Suprapubic skin (tissue), 4 donors: ENCODE results near the gene CELSR2. TPM values are rescaled to one million over a fixed set of nuclear protein-coding genes. Genes with fewer than 3 reads are reported as not detected.
A peak's percentile ranks its signal among the peaks of the same experiment; 100 is the strongest.

ENCODE experiments used
- DNase-seq, 2 donors: peaks; one replicate each; pipeline ENCODE4 v3.0.0-alpha.2; 2019; ENCODE audit warnings: low spot score in 2 of 2
- H3K27ac ChIP-seq: fragments of 200-600 bp; sonication (generic); one replicate; pipeline ENCODE4 v1.5.1; 2019
- H3K27me3 ChIP-seq: fragments of 200-600 bp; sonication (generic); one replicate; pipeline ENCODE4 v1.5.1; 2019
- H3K36me3 ChIP-seq: fragments of 200-600 bp; sonication (generic); one replicate; pipeline ENCODE4 v1.5.1; 2019
- H3K4me1 ChIP-seq: fragments of 200-600 bp; sonication (generic); one replicate; pipeline ENCODE4 v1.5.1; 2019
- H3K4me3 ChIP-seq: fragments of 200-600 bp; sonication (generic); one replicate; pipeline ENCODE4 v1.5.1; 2019; ENCODE audit warnings: mild to moderate bottlenecking
- H3K9me3 ChIP-seq: fragments of 200-600 bp; sonication (generic); one replicate; pipeline ENCODE4 v1.5.1; 2019
- EP300 ChIP-seq: sonication (generic); formaldehyde crosslinking; IDR thresholded peaks from one replicate; pipeline ENCODE4 v1.6.1; 2017; ENCODE audit warnings: antibody characterized with exemption
- POLR2A ChIP-seq, 2 donors: fragments of 450-650 bp; IDR thresholded peaks; one replicate each; pipeline ENCODE4 v1.6.1; 2017; ENCODE audit warnings: antibody characterized with exemption in 2 of 2, mild to moderate bottlenecking in 2 of 2, moderate library complexity in 2 of 2
- POLR2AphosphoS5 ChIP-seq, 3 donors: sonication (generic); formaldehyde crosslinking; IDR thresholded peaks; one replicate each; pipeline ENCODE4 v1.6.1; 2017; ENCODE audit warnings: antibody characterized with exemption in 3 of 3
- WGBS: methylation state at CpG from one replicate; pipeline ENCODE4 v1.1.5; 2018; 5-methylcytosine and 5-hydroxymethylcytosine counted together
- total RNA-seq, 4 donors: library from RNA; depleted of rRNA; stranded (reverse); fragments of >200 nt; gene quantifications; one replicate each; pipeline ENCODE4 v1.1.0, GENCODE V29; 2016
- TF ChIP-seq, protein P1 (sequence below), 2 donors: fragments of 200-600 bp in 1 of 2; fragments of 450-650 bp in 1 of 2; sonication (generic) in 1 of 2; IDR thresholded peaks; one replicate each; pipeline ENCODE4 v1.5.1; 2016 to 2019; ENCODE audit warnings: antibody characterized with exemption in 2 of 2, mild to moderate bottlenecking in 1 of 2, moderate library complexity in 1 of 2

The CELSR2 gene
- total RNA-seq, 4 donors from 2014 or later: 106 to 145 (median 129) TPM

GRCh38 chr1:109258481-109259466, 9.4 kb downstream of the CELSR2 start:
- DNase-seq: no peak
- Histone ChIP-seq H3K4me1 (peaks cover 57% of the 10 kb centered on the region), H3K9me3 (no peaks in the 10 kb centered on the region), H3K36me3 (peaks cover 19% of the 10 kb centered on the region), H3K27me3 (no peaks in the 10 kb centered on the region), H3K4me3 (no peak overlapping the region), H3K27ac (no peak overlapping the region)
- 94% methylated on average over 41 of the region's 69 CpGs for WGBS
- no peak for TF ChIP-seq EP300

GRCh38 chr1:109259674-109260557, 10.6 kb downstream of the CELSR2 start:
- peaks cover 51% of the 10 kb centered on the region for H3K4me1 ChIP-seq
- no peaks in the 10 kb centered on the region for H3K9me3 ChIP-seq
- H3K4me3 ChIP-seq: no peak overlapping the region
- no peak for TF ChIP-seq EP300
- no peak for TF ChIP-seq POLR2A (IDR thresholded peaks at IDR 0.05)
- TF ChIP-seq, protein P1, sequence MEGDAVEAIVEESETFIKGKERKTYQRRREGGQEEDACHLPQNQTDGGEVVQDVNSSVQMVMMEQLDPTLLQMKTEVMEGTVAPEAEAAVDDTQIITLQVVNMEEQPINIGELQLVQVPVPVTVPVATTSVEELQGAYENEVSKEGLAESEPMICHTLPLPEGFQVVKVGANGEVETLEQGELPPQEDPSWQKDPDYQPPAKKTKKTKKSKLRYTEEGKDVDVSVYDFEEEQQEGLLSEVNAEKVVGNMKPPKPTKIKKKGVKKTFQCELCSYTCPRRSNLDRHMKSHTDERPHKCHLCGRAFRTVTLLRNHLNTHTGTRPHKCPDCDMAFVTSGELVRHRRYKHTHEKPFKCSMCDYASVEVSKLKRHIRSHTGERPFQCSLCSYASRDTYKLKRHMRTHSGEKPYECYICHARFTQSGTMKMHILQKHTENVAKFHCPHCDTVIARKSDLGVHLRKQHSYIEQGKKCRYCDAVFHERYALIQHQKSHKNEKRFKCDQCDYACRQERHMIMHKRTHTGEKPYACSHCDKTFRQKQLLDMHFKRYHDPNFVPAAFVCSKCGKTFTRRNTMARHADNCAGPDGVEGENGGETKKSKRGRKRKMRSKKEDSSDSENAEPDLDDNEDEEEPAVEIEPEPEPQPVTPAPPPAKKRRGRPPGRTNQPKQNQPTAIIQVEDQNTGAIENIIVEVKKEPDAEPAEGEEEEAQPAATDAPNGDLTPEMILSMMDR (IDR thresholded peaks at IDR 0.05): no peak
- TF ChIP-seq POLR2AphosphoS5 (IDR thresholded peaks at IDR 0.05): no peak
- no peaks in the 10 kb centered on the region for H3K27me3 ChIP-seq
- no peak overlapping the region for H3K27ac ChIP-seq
- DNase-seq: no peak
- H3K36me3 ChIP-seq: peaks cover 22% of the 10 kb centered on the region
- 73% methylated on average over 3 of the region's 7 CpGs for WGBS

DNA sequence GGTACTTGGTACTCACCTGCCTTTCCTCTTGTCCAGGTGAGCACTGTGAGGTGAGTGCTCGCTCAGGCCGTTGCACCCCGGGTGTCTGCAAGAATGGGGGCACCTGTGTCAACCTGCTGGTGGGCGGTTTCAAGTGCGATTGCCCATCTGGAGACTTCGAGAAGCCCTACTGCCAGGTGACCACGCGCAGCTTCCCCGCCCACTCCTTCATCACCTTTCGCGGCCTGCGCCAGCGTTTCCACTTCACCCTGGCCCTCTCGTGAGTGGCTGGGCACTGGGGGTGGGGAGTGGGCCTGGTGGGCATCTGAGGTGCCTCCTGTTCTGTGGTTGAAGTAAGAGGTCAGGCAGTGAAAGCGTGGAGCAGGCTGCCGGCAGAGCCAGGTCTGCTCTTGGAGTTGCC, 11.7 kb downstream of the CELSR2 start:
- TF ChIP-seq, protein P1 (IDR thresholded peaks at IDR 0.05): no peak
- TF ChIP-seq POLR2A (IDR thresholded peaks at IDR 0.05) (no peak), POLR2AphosphoS5 (IDR thresholded peaks at IDR 0.05) (no peak)
- Histone ChIP-seq H3K27ac (no peak overlapping the region), H3K27me3 (no peaks in the 10 kb centered on the region), H3K9me3 (no peaks in the 10 kb centered on the region), H3K4me3 (no peak overlapping the region), H3K36me3 (peaks cover 31% of the 10 kb centered on the region), H3K4me1 (peaks cover 40% of the 10 kb centered on the region)
- 95% methylated on average over 15 of the region's 16 CpGs for WGBS
- DNase-seq: no peak

DNA sequence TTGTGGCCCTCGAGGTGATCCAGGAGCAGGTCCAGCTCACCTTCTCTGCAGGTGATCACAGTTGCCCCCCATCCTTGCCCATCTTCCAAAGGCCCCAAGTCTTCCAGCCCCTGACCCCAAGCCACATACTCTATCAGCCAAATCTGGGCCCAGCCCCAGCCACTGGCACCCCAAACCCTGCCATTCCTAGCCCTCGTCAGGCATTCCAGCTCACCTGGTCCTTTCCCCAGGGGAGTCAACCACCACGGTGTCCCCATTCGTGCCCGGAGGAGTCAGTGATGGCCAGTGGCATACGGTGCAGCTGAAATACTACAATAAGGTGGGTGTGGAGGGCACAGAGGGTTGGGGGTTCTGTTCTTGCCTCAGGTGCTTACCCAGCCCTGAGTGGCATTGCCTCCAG, 12.2 kb downstream of the CELSR2 start:
- 86% methylated on average over 6 of the region's 6 CpGs for WGBS
- H3K4me1 ChIP-seq: peaks cover 38% of the 10 kb centered on the region
- TF ChIP-seq EP300: no peak
- TF ChIP-seq POLR2AphosphoS5 (IDR thresholded peaks at IDR 0.05): no peak
- TF ChIP-seq POLR2A (IDR thresholded peaks at IDR 0.05): no peak
- TF ChIP-seq, protein P1 (IDR thresholded peaks at IDR 0.05): no peak

DNA sequence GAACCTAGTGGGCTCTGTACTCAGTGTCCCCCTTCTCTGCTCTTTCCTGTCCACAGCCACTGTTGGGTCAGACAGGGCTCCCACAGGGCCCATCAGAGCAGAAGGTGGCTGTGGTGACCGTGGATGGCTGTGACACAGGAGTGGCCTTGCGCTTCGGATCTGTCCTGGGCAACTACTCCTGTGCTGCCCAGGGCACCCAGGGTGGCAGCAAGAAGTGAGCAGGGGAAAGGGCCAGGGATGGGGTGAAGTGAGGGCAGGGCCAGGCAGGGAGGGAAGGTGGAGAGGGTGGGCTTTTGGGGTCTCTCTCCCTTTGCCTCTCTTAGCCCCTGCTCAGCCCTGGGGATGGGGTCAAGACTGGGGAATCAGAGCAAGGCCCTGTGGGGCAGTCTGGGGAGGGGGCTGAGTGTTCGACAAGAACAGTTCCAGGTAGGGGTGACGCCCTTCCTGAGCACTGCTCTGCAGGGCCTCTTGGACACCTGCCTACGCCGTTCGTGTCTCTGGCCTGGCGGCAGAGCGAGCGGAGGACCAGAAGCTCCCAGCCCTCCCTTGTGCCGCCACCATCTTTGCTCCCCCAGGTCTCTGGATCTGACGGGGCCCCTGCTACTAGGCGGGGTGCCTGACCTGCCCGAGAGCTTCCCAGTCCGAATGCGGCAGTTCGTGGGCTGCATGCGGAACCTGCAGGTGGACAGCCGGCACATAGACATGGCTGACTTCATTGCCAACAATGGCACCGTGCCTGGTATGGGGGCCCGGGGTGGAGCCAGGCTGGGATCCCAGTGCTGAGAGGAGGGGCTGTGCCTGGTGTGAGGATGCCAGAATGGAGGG, 13.1 kb downstream of the CELSR2 start:
- no peaks in the 10 kb centered on the region for H3K9me3 ChIP-seq
- 58% methylated on average over 18 of the region's 22 CpGs for WGBS
- H3K4me1 ChIP-seq: peaks cover 37% of the 10 kb centered on the region
- H3K36me3 ChIP-seq: peaks cover 33% of the 10 kb centered on the region
- H3K4me3 ChIP-seq: no peak overlapping the region
- no peak for DNase-seq
- no peaks in the 10 kb centered on the region for H3K27me3 ChIP-seq
- peak overlapping the region; percentile 87 for H3K27ac ChIP-seq
- TF ChIP-seq EP300: no peak
- TF ChIP-seq POLR2AphosphoS5 (IDR thresholded peaks at IDR 0.05): no peak
- TF ChIP-seq POLR2A (IDR thresholded peaks at IDR 0.05): no peak
- TF ChIP-seq, protein P1 (IDR thresholded peaks at IDR 0.05): no peak

More for the DNA sequence above, 12.2 kb downstream of the CELSR2 start:
- no peak for DNase-seq
- Histone ChIP-seq H3K27me3 (no peaks in the 10 kb centered on the region), H3K27ac (no peak overlapping the region), H3K9me3 (no peaks in the 10 kb centered on the region), H3K4me3 (no peak overlapping the region), H3K36me3 (peaks cover 33% of the 10 kb centered on the region)
